HG03442 (cell line): ENCODE data around the gene FCHSD2.

Experiments
- ATAC-seq: cut with Tn5 transposase; IDR thresholded peaks from one replicate; pipeline ENCODE4 v1.9.1; 2021; ENCODE audit warnings: mild to moderate bottlenecking, moderate library complexity; ENCODE audit not compliant: unreplicated experiment

FCHSD2 gene

GRCh38 chr11:73172992-73173656 is 31.0 kb upstream of the FCHSD2 start:
- ATAC-seq: no peak

DNA sequence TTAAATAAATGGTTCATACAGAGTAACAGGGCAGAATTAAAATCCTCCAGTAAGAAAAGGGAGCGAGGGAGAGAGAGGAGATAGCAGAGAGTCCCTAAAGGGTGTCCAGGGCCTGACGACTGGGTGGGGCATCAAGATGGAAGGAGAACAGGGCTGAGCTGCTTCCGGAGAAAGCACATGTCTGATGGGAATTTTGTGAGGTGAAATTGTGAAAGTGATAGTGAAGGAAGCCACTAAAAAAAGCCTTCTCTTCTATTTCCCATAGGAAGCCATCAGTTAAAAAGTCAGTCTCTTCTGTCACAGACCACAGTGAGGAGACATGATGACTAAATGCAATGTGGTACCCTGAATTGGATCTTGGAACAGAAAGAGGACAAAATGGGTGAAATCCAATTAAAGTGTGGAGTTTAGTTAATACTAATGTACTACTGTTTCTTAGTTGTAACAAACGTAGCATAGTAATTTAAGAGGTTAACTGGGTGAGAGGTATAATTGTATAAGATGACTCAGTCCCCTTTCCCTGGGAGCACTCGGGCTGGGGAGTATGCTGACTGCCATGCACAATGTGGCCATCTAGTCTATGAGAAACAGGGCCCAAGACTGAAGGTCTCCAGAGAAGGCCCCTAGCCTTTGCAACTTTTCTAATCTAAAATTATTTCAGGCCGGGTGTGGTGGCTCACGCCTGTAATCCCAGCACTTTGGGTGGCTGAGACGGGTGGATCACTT is 29.5 kb upstream of the FCHSD2 start:
- ATAC-seq: no peak

DNA sequence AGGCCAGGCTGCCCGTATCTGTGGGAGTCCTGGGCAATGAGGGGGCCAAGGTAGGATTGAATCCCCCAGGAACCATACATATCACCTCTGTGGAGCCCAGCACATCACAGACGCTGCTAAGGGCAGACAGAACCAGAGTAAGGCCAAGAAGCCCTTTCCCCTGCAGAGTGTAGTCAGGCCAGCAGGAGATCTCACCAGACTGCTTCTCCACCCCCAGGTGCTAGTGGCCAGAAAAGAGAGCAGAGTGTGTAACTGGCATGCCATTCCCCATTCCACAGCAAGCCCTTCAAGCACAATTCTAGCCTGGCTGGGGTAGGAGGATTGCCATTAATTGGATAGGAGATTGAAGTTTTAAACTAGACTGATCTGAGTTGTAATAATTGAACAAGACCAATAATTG is 28.0 kb upstream of the FCHSD2 start:
- no peak for ATAC-seq

- ATAC-seq: no peak
These were observed 26.9 kb upstream of the FCHSD2 start for GRCh38 chr11:73168925-73169579.

DNA sequence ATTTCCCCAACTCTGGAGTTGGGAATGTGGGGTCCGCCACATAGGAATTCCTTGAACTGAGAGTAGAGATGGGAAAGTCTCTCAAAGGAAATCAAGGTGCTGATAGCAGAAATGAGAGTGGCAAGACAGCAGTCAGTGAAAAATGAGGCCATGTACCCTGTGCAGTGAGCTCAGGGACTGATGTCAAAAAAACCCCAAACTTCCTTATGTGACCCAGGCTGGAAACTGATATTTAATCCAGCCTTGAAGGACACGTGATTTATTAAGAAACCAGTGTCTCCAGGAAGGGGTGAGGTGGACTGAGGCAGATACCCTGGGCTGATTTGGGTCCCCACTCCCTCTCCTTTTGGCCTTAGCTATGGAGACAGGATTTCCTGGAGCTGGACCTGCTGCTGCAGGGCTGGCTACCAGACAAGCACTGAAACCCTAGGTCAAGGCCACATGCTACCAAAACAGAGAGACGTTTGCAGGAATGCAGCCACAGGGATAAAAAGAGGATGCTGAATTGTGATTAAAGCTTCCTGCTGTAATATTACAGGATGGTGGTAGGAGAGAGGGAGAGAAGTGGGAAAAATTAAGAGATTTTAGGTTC is 25.3 kb upstream of the FCHSD2 start:
- ATAC-seq: no peak

GRCh38 chr11:73164803-73165540 is 22.9 kb upstream of the FCHSD2 start:
- ATAC-seq: no peak

GRCh38 chr11:73163638-73164174 is 21.6 kb upstream of the FCHSD2 start:
- no peak for ATAC-seq

GRCh38 chr11:73162196-73162740 is 20.1 kb upstream of the FCHSD2 start:
- no peak for ATAC-seq

- no peak for ATAC-seq
These were observed 18.1 kb upstream of the FCHSD2 start for GRCh38 chr11:73160005-73160760.

GRCh38 chr11:73159297-73159696 is 17.2 kb upstream of the FCHSD2 start:
- ATAC-seq: no peak

DNA sequence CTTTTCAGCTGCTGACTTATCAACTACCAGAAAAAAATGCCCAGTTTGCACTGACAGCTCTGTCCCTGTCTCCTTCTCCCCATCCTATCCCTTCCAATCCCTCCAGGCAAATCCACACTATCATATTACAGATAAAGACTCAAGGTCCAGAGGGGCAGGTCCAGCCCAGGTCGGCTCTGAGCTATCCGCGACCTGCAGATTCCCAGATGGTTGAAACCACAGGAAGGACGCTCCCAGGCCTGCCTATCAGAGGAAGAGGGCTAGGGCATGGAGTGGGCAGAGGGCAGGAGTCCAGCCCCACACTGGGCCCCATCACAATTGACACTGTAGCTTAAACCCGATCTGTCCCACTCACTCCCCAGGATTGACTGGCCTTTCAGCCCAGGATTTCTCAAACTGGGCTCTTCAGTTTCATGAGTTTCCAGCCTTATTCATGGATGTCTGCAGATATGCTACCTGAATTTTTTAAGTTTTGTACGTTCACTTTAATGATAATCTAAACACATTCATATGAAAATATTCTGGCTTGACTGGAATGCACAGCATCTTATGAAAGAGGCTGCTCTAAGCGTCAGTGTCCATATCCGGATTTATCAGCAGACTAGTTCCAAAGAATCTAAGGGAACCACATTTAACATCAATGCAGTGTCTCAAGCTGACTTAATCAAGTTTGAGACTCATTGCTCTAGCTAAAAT is 16.4 kb upstream of the FCHSD2 start:
- no peak for ATAC-seq

DNA sequence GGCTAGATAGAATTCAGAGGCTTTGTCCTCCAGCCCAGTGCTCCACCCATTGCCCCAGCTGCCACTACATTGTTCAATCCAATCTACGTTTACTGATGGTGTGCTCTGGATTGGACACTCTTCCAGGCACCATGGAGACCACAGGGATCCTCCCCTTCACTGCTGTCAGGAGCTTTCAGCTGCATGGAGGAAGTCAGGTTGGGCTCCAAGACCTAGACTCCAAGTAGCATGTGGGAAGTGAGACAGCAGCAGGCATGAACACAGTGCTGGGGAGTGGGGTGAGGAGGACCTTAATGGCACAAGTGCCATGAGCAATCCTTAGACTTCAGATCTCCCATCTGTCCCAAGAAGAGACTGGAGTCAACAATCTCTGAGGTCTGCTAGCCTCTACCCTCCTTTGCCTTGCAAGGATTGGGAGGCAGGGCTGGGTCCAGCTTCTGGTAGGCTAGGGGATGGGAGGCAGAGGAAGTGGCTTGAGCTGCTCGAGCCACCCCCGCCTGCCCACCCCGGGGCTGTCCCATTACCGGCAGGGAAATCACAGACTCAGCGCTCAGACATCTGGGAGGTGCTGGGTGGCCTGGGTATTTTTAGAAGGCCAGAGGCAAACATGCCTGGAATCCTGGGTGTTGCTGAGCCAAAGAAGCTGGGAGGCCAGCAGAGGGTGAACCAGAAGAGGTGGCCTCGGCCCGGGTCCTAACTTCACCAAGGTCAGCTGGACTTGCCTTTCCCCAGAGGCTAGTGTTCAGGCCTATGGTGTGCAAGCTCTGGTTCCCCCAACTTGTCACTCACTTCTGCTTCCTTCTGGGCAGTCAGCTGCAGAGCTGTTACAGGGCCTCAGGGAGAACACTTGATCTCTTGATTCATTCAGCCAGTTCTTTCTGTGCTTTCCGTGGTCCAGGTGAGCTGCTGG is 15.2 kb upstream of the FCHSD2 start:
- peak; percentile 33 for ATAC-seq

DNA sequence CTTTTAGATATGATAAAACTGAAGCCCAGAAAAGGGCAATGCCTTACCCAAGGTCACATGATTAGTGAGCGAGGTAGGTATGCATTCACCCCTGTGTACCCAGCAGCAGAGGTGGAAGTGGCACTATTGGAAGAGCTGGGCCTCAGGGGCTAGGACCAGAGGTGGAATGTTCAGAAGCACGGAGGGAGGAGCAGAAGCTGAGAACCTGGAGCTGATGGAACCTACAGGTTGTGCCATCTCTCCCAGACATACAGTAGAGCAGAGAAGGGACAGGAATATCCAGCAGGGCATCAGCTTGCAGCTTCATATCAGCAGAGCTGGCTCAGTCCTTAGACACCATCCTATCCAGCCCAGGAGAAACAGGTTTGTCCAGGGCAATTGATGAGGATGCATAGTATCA is 14.6 kb upstream of the FCHSD2 start:
- no peak for ATAC-seq

GRCh38 chr11:73156114-73156513 is 14.0 kb upstream of the FCHSD2 start:
- no peak for ATAC-seq

GRCh38 chr11:73155102-73155501 is 13.0 kb upstream of the FCHSD2 start:
- no peak for ATAC-seq

- ATAC-seq: peak; percentile 34
These were observed 12.1 kb upstream of the FCHSD2 start for GRCh38 chr11:73154178-73154577.

DNA sequence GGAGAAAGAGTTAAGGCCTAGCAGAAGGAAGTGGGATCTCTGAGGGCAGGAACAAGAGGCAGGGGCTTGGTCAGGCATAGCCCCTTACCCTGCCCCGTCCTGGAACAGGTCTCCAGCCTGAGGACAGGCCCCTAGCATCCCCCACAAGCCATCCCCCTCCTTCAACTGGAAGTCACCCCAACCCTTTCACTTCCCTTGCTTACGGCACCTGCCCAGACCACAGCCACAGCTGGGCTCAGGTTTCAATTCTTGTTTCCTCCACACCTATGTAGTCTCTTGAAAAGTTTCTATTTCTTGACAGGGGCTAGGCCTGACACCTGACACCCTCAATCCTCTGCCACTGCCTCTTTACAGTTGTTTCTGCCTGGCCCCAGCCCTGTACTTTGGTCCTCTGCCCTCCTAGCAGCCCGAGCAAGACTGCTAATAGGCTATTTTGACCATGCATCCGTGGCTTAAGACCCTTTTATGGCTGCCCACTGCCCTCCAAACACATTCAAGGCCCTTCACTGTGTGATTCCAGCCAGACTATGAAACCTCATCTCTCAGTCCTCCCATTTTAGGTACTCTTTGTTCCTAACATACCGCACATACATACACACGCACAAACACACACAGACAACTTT is 10.9 kb upstream of the FCHSD2 start:
- ATAC-seq: peak; percentile 66
